GM12878 (cell line): Measurements from ENCODE around the gene CARD10. TPM values are rescaled to one million over a fixed set of nuclear protein-coding genes. Genes with fewer than 3 reads are reported as not detected.

Source experiments
- ATAC-seq: fragments of 200-7000 bp; cut with Tn5 transposase; 3 replicates; pipeline ENCODE4 v1.9.1; 2020; ENCODE audit warnings: mild to moderate bottlenecking, moderate library complexity
- BruUV-seq: library from RNA; stranded (reverse); fragments of 400-500 nt; replicated peaks from 2 replicates; lab custom pipeline; 2021; lab: Mats Ljungman, UMichigan
- CTCF ChIA-PET: fragments of 300-600 bp; sonication (Branson Sonifier 250); formaldehyde crosslinking; extraction: SDS; loops from one replicate; lab custom pipeline; 2021; ENCODE audit warnings: inconsistent platforms; lab: Yijun Ruan, JAX
- POLR2A ChIA-PET: fragments of 350-600 bp; formaldehyde crosslinking; extraction: SDS; loops from one replicate; lab custom pipeline; 2021; ENCODE audit warnings: inconsistent platforms; lab: Charles Lee
- RAD21 ChIA-PET: fragments of 300-600 bp; sonication (Branson Sonifier 250); formaldehyde crosslinking; loops from one replicate; lab custom pipeline; 2023; ENCODE audit warnings: antibody characterized with exemption; ENCODE audit not compliant: unreplicated experiment; lab: Charles Lee
- SMC1A ChIA-PET: fragments of 300-600 bp; sonication (Branson Sonifier 250); formaldehyde crosslinking; loops from one replicate; lab custom pipeline; 2023; ENCODE audit not compliant: unreplicated experiment, uncharacterized antibody; lab: Charles Lee
- DNase-seq: peaks from one replicate; pipeline ENCODE4 v3.0.0-alpha.2; 2011; ENCODE audit warnings: low read depth, low spot score
- FAIRE-seq: peaks from 3 replicates; lab custom pipeline; 2011; peaks lifted over from hg19 to GRCh38; lab: Jason Lieb, UNC
- H2AFZ ChIP-seq: 2 replicates; pipeline ENCODE4 v1.6.0; 2011; ENCODE audit warnings: low read depth, low read length, control low read depth; ENCODE audit not compliant: control insufficient read depth
- H3K27ac ChIP-seq: 2 replicates; pipeline ENCODE4 v1.5.1; 2011; ENCODE audit warnings: control low read depth; ENCODE audit not compliant: control insufficient read depth, insufficient read depth
- H3K27me3 ChIP-seq, 2 experiments: replicated peaks in 1 of 2; 2 replicates each; pipeline versions ENCODE4 v1.6.0 to v1.6.1; 2011; ENCODE audit warnings: low read length in 1 of 2; ENCODE audit not compliant: control insufficient read depth in 2 of 2, insufficient read depth in 2 of 2
- H3K36me3 ChIP-seq, 2 experiments: 2 replicates each; pipeline ENCODE4 v1.5.1; 2011; ENCODE audit warnings: low read length in 1 of 2; ENCODE audit not compliant: control insufficient read depth in 2 of 2, insufficient read depth in 2 of 2
- H3K4me1 ChIP-seq: 2 replicates; pipeline ENCODE4 v1.6.1; 2011; ENCODE audit warnings: mild to moderate bottlenecking, low read length, moderate library complexity, mixed read lengths; ENCODE audit not compliant: control insufficient read depth, insufficient read depth
- H3K4me2 ChIP-seq: 2 replicates; pipeline ENCODE4 v1.6.0; 2011; ENCODE audit warnings: control low read depth; ENCODE audit not compliant: control insufficient read depth, insufficient read depth
- H3K4me3 ChIP-seq: fragments of 200-600 bp; sonication (generic); 2 replicates; pipeline ENCODE4 v1.5.1; 2016
- H3K79me2 ChIP-seq: 2 replicates; pipeline ENCODE4 v1.6.0; 2011; ENCODE audit warnings: low read length; ENCODE audit not compliant: control insufficient read depth, insufficient read depth
- H3K9ac ChIP-seq: 2 replicates; pipeline ENCODE4 v1.8.0; 2011; ENCODE audit warnings: low read length, control low read depth, mixed read lengths; ENCODE audit not compliant: control insufficient read depth, insufficient read depth
- H3K9me3 ChIP-seq: replicated peaks from 3 replicates; pipeline ENCODE4 v1.5.1; 2011; ENCODE audit warnings: mild to moderate bottlenecking, low read length; ENCODE audit not compliant: control insufficient read depth, insufficient read depth
- H4K20me1 ChIP-seq: 2 replicates; pipeline ENCODE4 v1.6.0; 2011; ENCODE audit not compliant: control insufficient read depth, insufficient read depth
- BMI1 ChIP-seq: fragments of 450-650 bp; IDR thresholded peaks from 2 replicates; pipeline ENCODE4 v1.6.1; 2016; ENCODE audit warnings: mild to moderate bottlenecking, moderate library complexity, borderline replicate concordance
- CBX5 ChIP-seq: sonication (generic); IDR thresholded peaks from 2 replicates; pipeline ENCODE4 v1.6.1; 2016; ENCODE audit warnings: low read depth, moderate library complexity, mild to moderate bottlenecking, inconsistent platforms
- CHD4 ChIP-seq: fragments of 200-600 bp; sonication (generic); IDR thresholded peaks from 2 replicates; pipeline ENCODE4 v1.6.1; 2016; ENCODE audit warnings: mild to moderate bottlenecking
- CUX1 ChIP-seq: IDR thresholded peaks from 2 replicates; pipeline ENCODE4 v1.6.1; 2012; ENCODE audit warnings: improper control_type of control experiment, low read depth, low read length; ENCODE audit not compliant: insufficient replicate concordance
- E2F4 ChIP-seq: IDR thresholded peaks from 2 replicates; pipeline ENCODE4 v1.6.1; 2012; ENCODE audit warnings: low read depth, low read length, improper control_type of control experiment
- E2F8 ChIP-seq: fragments of 450-650 bp; IDR thresholded peaks from 2 replicates; pipeline ENCODE4 v1.6.1; 2018; ENCODE audit warnings: mild to moderate bottlenecking, low read depth, moderate library complexity; ENCODE audit not compliant: partially characterized antibody
- NR2F1 ChIP-seq: fragments of 450-650 bp; conservative IDR thresholded peaks from 2 replicates; pipeline ENCODE4 v1.6.1; 2017; ENCODE audit warnings: mild to moderate bottlenecking
- PBX3 ChIP-seq: IDR thresholded peaks from 2 replicates; pipeline ENCODE4 v1.6.1; 2011; ENCODE audit warnings: mild to moderate bottlenecking, low read depth, low read length, moderate library complexity; ENCODE audit not compliant: insufficient replicate concordance
- RBBP5 ChIP-seq: fragments of 200-600 bp; sonication (generic); conservative IDR thresholded peaks from 2 replicates; pipeline ENCODE4 v1.6.1; 2016
- SP1 ChIP-seq: IDR thresholded peaks from one replicate; pipeline ENCODE4 v1.6.1; 2011; ENCODE audit warnings: low read depth, low read length
- SRF ChIP-seq, 2 experiments: IDR thresholded peaks; 2 replicates each; pipeline ENCODE4 v1.6.1; 2011; ENCODE audit warnings: low read depth in 2 of 2, low read length in 2 of 2, mild to moderate bottlenecking in 1 of 2, moderate library complexity in 1 of 2
- TAF1 ChIP-seq: IDR thresholded peaks from 2 replicates; pipeline ENCODE4 v1.6.1; 2011; ENCODE audit warnings: mild to moderate bottlenecking, low read depth, low read length, borderline replicate concordance
- TARDBP ChIP-seq: IDR thresholded peaks from 2 replicates; pipeline ENCODE4 v1.6.1; 2016; ENCODE audit warnings: borderline replicate concordance
- TCF12 ChIP-seq: IDR thresholded peaks from 2 replicates; pipeline ENCODE4 v1.6.1; 2011; ENCODE audit warnings: low read depth, mild to moderate bottlenecking, low read length
- WGBS: methylation state at CpG from one replicate; pipeline ENCODE4 v1.1.6; 2016; ENCODE audit warnings: low lambda C conversion rate; ENCODE audit not compliant: insufficient replicate concordance, insufficient coverage; ENCODE audit errors: missing lambda C conversion rate; 5-methylcytosine and 5-hydroxymethylcytosine counted together
- in situ Hi-C: fragments of 300-500 bp; cut with MboI; formaldehyde crosslinking; loops from 9 replicates; pipeline ENCODE4 v1.14.3; 2018; ENCODE audit warnings: mixed read lengths
- intact Hi-C: fragments of 100-400 bp; cut with micrococcal nuclease; formaldehyde crosslinking; loops from one replicate; pipeline ENCODE4 v1.14.2; 2022; ENCODE audit not compliant: unreplicated experiment
- polyA plus RNA-seq, 11 experiments: library from polyadenylated mRNA; depleted of rRNA in 4 of 11; unstranded in 6 of 11; stranded (reverse) in 5 of 11; fragments of >200 nt; fragmentation: Nextera tagmentation in 4 of 11; fragmentation: Illumina TruSeq in 1 of 11; extraction: Ambion mirVana in 4 of 11; extraction: Trizol in 1 of 11; gene quantifications; 1 replicate in 1 of 11; 2 replicates in 10 of 11; pipeline versions ENCODE4 v1.2.1 to v1.2.3, GENCODE V29; 2011 to 2016; ENCODE audit warnings: inconsistent platforms in 2 of 11, missing spikeins in 2 of 11, low read depth in 1 of 11
- total RNA-seq, 4 experiments: library from RNA; depleted of rRNA in 3 of 4; stranded (reverse); fragments of >200 nt in 3 of 4; fragmentation: Illumina TruSeq in 1 of 4; extraction: Trizol in 1 of 4; gene quantifications; 2 replicates each; pipeline versions ENCODE4 v1.2.1 to v1.2.3, GENCODE V29; 2013 to 2021

The CARD10 gene
- total and polyA plus RNA-seq, 10 of the 15 experiments (the other 5 are each of a cell fraction or from before 2014, with no cell fraction given): 0.08 to 0.10 (median 0.10) TPM; not detected in 7

GRCh38 chr22:37505989-37506388 is 13.2 kb downstream of the CARD10 start:
- no peaks in the 10 kb centered on the region for H3K27me3 ChIP-seq
- intact Hi-C loops: no loop called here
- WGBS: 51% methylated on average over 14 of the region's 14 CpGs
- no peaks in the 10 kb centered on the region for H4K20me1 ChIP-seq
- CTCF ChIA-PET: interaction anchor here (1.4 to 2.1 kb wide), 2 partner anchors 34 to 76 kb away, joined by 3 to 9 read pairs; no protein-coding TSS in a partner anchor
- POLR2A ChIA-PET: no interaction called here
- BruUV-seq: no TSS peak
- RAD21 ChIA-PET: no interaction called here
- no peak for ATAC-seq
- no peak overlapping the region for H2AFZ ChIP-seq
- FAIRE-seq: no peak
- TF ChIP-seq TARDBP (no peak), TAF1 (no peak), SP1 (no peak), PBX3 (no peak), CUX1 (no peak), E2F8 (no peak), CHD4 (no peak), E2F4 (no peak), SRF (IDR thresholded peaks at IDR 0.05; ENCODE audit: low read depth in 2 of 2, low read length in 2 of 2) (no peak), CBX5 (no peak), RBBP5 (no peak), TCF12 (no peak), NR2F1 (no peak), BMI1 (no peak)
- no peaks in the 10 kb centered on the region for H3K36me3 ChIP-seq
- no peaks in the 10 kb centered on the region for H3K9me3 ChIP-seq
- no peak overlapping the region for H3K27ac ChIP-seq
- H3K9ac ChIP-seq: no peak overlapping the region
- H3K4me2 ChIP-seq: no peak overlapping the region
- no peak for DNase-seq
- no peaks in the 10 kb centered on the region for H3K79me2 ChIP-seq
- no peak overlapping the region for H3K4me3 ChIP-seq
- SMC1A ChIA-PET: no interaction called here
- in situ Hi-C loops: no loop called here
- no peaks in the 10 kb centered on the region for H3K4me1 ChIP-seq
